Measurements from ENCODE around the gene R3HDM2. TPM values are rescaled to one million over a fixed set of nuclear protein-coding genes. Genes with fewer than 3 reads are reported as not detected.

R3HDM2 gene
- total RNA-seq, 4 donors from 2014 or later: 26.3 to 56.9 (median 33.3) TPM

DNA sequence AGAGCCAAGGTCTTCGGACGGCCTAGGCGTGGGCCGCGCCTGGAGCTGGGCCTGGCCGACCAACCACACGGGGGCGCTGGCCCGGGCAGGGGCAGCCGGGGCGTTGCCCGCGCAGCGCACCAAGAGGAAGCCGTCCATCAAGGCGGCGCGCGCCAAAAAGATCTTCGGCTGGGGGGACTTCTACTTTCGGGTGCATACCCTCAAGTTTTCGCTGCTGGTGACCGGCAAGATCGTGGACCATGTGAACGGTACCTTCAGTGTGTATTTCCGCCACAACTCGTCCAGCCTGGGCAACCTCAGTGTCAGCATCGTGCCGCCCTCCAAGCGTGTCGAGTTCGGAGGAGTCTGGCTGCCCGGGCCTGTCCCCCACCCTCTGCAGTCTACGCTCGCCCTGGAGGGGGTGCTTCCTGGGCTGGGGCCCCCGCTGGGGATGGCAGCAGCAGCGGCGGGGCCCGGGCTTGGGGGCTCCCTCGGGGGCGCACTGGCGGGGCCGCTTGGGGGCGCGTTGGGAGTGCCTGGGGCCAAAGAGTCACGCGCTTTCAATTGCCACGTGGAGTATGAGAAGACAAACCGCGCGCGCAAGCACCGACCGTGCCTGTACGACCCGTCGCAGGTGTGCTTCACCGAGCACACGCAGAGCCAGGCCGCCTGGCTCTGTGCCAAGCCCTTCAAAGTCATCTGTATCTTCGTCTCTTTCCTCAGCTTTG, 205.7 kb downstream of the R3HDM2 start:
- Histone ChIP-seq H3K4me3 (peak overlapping the region in 1 of 4 donors; percentile 1), H3K36me3 (no peaks in the 10 kb centered on the region), H3K9me3 (no peaks in the 10 kb centered on the region), H3K27me3 (peaks cover 72% of the 10 kb centered on the region), H3K4me1 (peaks cover 13 to 38% (median 23%) of the 10 kb centered on the region in 4 donors), H3K27ac (no peak overlapping the region)
- intact Hi-C loops (cut with DNase I; ENCODE audit: low total_unique reads): no loop called here
- in situ Hi-C loops (cut with MboI; ENCODE audit: low pct_ligation_motif_present in 1 of 4, low pct_unique_long_range_greater_than_20kb in 1 of 4, low sequenced_read_pairs in 3 of 4): no loop called here
- TF ChIP-seq EP300 (IDR thresholded peaks at IDR 0.05; ENCODE audit: low read depth): no peak
- TF ChIP-seq, protein P1, sequence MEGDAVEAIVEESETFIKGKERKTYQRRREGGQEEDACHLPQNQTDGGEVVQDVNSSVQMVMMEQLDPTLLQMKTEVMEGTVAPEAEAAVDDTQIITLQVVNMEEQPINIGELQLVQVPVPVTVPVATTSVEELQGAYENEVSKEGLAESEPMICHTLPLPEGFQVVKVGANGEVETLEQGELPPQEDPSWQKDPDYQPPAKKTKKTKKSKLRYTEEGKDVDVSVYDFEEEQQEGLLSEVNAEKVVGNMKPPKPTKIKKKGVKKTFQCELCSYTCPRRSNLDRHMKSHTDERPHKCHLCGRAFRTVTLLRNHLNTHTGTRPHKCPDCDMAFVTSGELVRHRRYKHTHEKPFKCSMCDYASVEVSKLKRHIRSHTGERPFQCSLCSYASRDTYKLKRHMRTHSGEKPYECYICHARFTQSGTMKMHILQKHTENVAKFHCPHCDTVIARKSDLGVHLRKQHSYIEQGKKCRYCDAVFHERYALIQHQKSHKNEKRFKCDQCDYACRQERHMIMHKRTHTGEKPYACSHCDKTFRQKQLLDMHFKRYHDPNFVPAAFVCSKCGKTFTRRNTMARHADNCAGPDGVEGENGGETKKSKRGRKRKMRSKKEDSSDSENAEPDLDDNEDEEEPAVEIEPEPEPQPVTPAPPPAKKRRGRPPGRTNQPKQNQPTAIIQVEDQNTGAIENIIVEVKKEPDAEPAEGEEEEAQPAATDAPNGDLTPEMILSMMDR (IDR thresholded peaks at IDR 0.05): peak; percentile 37 to 74 (median 72)
- WGBS, 2 donors (ENCODE audit: low coverage in 1 of 2): 9% methylated on average over 41 of the region's 61 CpGs; no CpG with 5 or more reads in 1 of the 2 donors
- DNase-seq: peak; percentile 69

DNA sequence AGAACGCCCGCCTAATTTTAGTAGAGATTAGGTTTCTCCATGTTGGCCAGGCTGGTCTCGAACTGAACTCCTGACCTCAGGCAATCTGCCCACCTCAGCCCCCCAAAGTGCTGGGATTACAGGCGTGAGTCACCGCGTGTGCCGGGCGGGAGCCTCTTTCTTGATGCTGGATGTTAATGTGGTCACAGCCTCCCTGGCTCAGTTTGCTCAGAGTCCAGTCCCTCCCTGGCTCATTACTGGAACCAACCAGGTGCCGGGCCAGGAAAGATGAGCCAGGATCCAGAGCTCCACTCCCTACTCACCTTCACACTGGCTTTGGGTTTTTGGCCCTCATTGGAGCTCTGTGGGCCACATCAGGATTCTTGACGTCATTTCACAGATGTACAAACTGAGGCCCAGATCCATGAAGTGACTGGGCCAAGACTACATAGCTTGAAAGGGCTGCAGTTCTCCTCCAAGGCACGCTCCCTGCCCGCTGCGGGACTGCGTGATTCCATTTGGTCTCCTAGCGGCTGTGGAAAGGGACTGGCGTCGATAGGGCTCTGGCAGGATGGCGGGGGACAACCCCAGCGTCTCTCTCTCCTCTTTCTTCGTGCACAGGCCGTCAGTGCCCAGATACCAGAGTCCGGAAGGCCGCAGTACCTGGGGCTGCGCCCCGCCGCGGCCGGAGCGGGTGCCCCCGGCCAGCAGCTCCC, 206.4 kb downstream of the R3HDM2 start:
- intact Hi-C loops (cut with DNase I; ENCODE audit: low total_unique reads): no loop called here
- Histone ChIP-seq H3K27me3 (peaks cover 79% of the 10 kb centered on the region), H3K4me3 (no peak overlapping the region), H3K27ac (no peak overlapping the region), H3K9me3 (no peaks in the 10 kb centered on the region), H3K36me3 (no peaks in the 10 kb centered on the region), H3K4me1 (peaks cover 11 to 35% (median 21%) of the 10 kb centered on the region in 4 donors)
- 58 to 87% methylated on average over 3 to 29 of the region's 30 CpGs for WGBS, 2 donors (ENCODE audit: low coverage in 1 of 2)
- in situ Hi-C loops (cut with MboI; ENCODE audit: low pct_ligation_motif_present in 1 of 4, low pct_unique_long_range_greater_than_20kb in 1 of 4, low sequenced_read_pairs in 3 of 4): no loop called here
- DNase-seq: no peak
- TF ChIP-seq, protein P1 (IDR thresholded peaks at IDR 0.05): no peak
- TF ChIP-seq POLR2AphosphoS5 (IDR thresholded peaks at IDR 0.05) (no peak), POLR2A (IDR thresholded peaks at IDR 0.05) (no peak), EP300 (IDR thresholded peaks at IDR 0.05; ENCODE audit: low read depth) (no peak)

DNA sequence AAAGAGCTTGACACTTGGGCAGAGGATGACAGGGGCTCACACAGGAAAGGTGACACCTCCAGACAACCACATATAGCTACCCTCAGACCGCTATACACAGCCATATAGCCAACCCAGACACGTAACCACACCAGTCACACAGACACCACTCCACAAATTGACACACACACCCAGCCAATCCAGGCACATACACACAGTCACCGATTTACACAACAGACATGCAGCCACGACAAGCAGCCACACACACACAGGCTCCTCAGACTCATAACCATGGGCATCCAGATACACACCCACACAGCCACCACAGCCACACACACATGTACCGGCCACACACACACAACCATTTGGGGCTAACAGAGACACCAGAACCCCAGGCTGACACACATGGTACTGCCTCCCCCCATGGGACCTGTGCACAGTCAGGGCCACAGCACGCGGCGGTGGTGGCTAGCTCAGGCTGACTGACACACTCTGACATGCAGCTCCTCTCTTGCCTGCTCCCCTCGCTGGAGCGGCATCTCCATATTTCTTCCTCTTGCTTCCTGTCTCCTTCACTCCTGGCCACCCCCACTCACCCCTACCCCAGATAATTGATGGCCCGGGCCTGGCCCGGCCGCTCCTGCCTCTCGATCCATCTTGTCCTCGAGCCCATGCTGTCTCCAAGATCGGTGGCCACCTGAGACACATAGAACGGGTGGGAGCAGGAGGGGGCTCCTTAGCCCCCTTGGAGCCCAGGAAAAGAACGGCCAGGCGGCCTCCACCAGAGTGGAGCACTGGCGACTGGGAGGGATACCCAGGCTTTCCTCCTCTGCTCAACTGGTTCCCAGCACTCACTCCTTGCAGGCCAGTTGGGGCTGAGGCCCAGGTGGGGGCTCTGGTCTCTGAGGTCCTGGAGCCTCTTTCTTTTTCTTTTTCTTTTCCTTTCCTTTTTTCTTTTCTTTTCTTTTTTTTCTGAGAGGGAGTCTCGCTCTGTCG, 207.4 kb downstream of the R3HDM2 start:
- Histone ChIP-seq H3K4me1 (peaks cover 11 to 28% (median 17%) of the 10 kb centered on the region in 4 donors), H3K27me3 (peaks cover 88% of the 10 kb centered on the region), H3K36me3 (no peaks in the 10 kb centered on the region), H3K27ac (no peak overlapping the region), H3K4me3 (no peak overlapping the region), H3K9me3 (no peaks in the 10 kb centered on the region)
- 68 to 82% methylated on average over 3 to 22 of the region's 22 CpGs for WGBS, 2 donors (ENCODE audit: low coverage in 1 of 2)
- in situ Hi-C loops (cut with MboI; ENCODE audit: low pct_ligation_motif_present in 1 of 4, low pct_unique_long_range_greater_than_20kb in 1 of 4, low sequenced_read_pairs in 3 of 4) (no loop called here), intact Hi-C loops (cut with DNase I; ENCODE audit: low total_unique reads) (no loop called here)
- TF ChIP-seq, protein P1 (IDR thresholded peaks at IDR 0.05): no peak
- TF ChIP-seq EP300 (IDR thresholded peaks at IDR 0.05; ENCODE audit: low read depth) (no peak), POLR2AphosphoS5 (IDR thresholded peaks at IDR 0.05) (no peak), POLR2A (IDR thresholded peaks at IDR 0.05) (no peak)
- no peak for DNase-seq

Measured in transverse colon (tissue), 4 donors.